T-helper 2 cell treated with Interferon-gamma antibody and Interleukin-4, amounts not matched to agents 100 ng/mL and 5 ng/mL, for 36 hours (primary cell): ENCODE results near the gene PER2. TPM values are rescaled to one million over a fixed set of nuclear protein-coding genes. Genes with fewer than 3 reads are reported as not detected.
"Not testable (repeated sequence)": the region's sequence is repeated elsewhere in the genome, so short reads cannot be mapped to it uniquely, and the experiment has no call there.

Experiments
- intact Hi-C: fragments of 100-400 bp; cut with micrococcal nuclease; formaldehyde crosslinking; loops from one replicate; pipeline ENCODE4 v1.15.1; 2023
- total RNA-seq: library from RNA; stranded (reverse); gene quantifications from 2 replicates; pipeline ENCODE4 v1.2.3, GENCODE V29; 2022

The PER2 gene
- total RNA-seq, 1 donor from 2014 or later, result 17.6 TPM

GRCh38 chr2:238288650-238289573 is 502 bp upstream of the PER2 start:
- intact Hi-C loops, result loop anchor here (1.0 to 5.0 kb wide), 8 partner anchors 31 to 1113 kb away; partner anchors contain the start of genes ASB1, HDAC4, HES6 and ILKAP

- intact Hi-C loops, result loop anchor here (5.0 kb wide), 2 partner anchors 45 to 1115 kb away; partner anchors contain the start of genes HDAC4 and HES6
Observed at GRCh38 chr2:238286987-238287736, 1.2 kb downstream of the PER2 start.

- intact Hi-C loops, result loop anchor here (5.0 kb wide), 2 partner anchors 44 to 1116 kb away; partner anchors contain the start of genes HDAC4 and HES6
Observed at GRCh38 chr2:238286551-238286950, 1.9 kb downstream of the PER2 start.

- intact Hi-C loops, result loop anchor here (5.0 kb wide), 2 partner anchors 44 to 1116 kb away; partner anchors contain the start of genes HDAC4 and HES6
Observed at GRCh38 chr2:238286095-238286494, 2.3 kb downstream of the PER2 start.

- intact Hi-C loops, result loop anchor here (5.0 kb wide), 2 partner anchors 43 to 1117 kb away; partner anchors contain the start of genes HDAC4 and HES6
Observed at GRCh38 chr2:238285653-238286082, 2.7 kb downstream of the PER2 start.

GRCh38 chr2:238284802-238285515 is 3.5 kb downstream of the PER2 start:
- intact Hi-C loops, result loop anchor here (5.0 kb wide), 2 partner anchors 43 to 1117 kb away; partner anchors contain the start of genes HDAC4 and HES6

GRCh38 chr2:238282861-238283738 is 5.3 kb downstream of the PER2 start:
- intact Hi-C loops, result no loop called here

- intact Hi-C loops, result no loop called here
Observed at GRCh38 chr2:238281826-238282480, 6.5 kb downstream of the PER2 start.

- intact Hi-C loops, result no loop called here
Observed at GRCh38 chr2:238280083-238280825, 8.2 kb downstream of the PER2 start.

GRCh38 chr2:238279324-238279682 is 9.1 kb downstream of the PER2 start:
- intact Hi-C loops, result no loop called here

- intact Hi-C loops, result no loop called here
Observed at GRCh38 chr2:238278626-238279323, 9.6 kb downstream of the PER2 start.

- intact Hi-C loops, result no loop called here
Observed at GRCh38 chr2:238277695-238278094, 10.7 kb downstream of the PER2 start.

GRCh38 chr2:238274152-238274865 is 14.1 kb downstream of the PER2 start:
- intact Hi-C loops, result no loop called here

GRCh38 chr2:238273433-238273832 is 15.0 kb downstream of the PER2 start:
- intact Hi-C loops, result not testable (repeated sequence)

GRCh38 chr2:238272156-238272555 is 16.3 kb downstream of the PER2 start:
- intact Hi-C loops, result no loop called here

GRCh38 chr2:238271686-238272085 is 16.7 kb downstream of the PER2 start:
- intact Hi-C loops, result not testable (repeated sequence)

GRCh38 chr2:238271061-238271554 is 17.3 kb downstream of the PER2 start:
- intact Hi-C loops, result no loop called here
